Measurements from ENCODE around the gene ADAM19. TPM values are rescaled to one million over a fixed set of nuclear protein-coding genes. Genes with fewer than 3 reads are reported as not detected.

The ADAM19 gene
- total RNA-seq, 6 experiments from 2014 or later: 1.8 to 9.4 (median 4.5) TPM

Small RNAs within 50 kb of the gene (small RNA-seq; reads per million reads assigned to genes)
- gene RNU6-390P: 0 reads per million in 2 experiments

Other genes starting within 250 kb of the ADAM19 start
- gene NIPAL4, start 115.6 kb downstream of the ADAM19 start, total RNA-seq: under 1 TPM in 1 of 6 experiments, not detected in 5; 0.07 TPM
- under 1 TPM in 2 of 6 experiments, not detected in 4; 0.07 to 0.12 TPM for gene SOX30, start 76.7 kb upstream of the ADAM19 start, total RNA-seq
- gene C5orf52, start 95.8 kb upstream of the ADAM19 start, total RNA-seq: not detected
- 1 to 10 TPM; 3.3 to 7.8 (median 5.5) TPM for gene THG1L, start 155.6 kb upstream of the ADAM19 start, total RNA-seq
- gene LSM11, start 167.9 kb upstream of the ADAM19 start, total RNA-seq: 1 to 10 TPM in 3 of 6 experiments, under 1 TPM in 3; 0.75 to 1.5 (median 1.0) TPM